GM18517 (cell line): ENCODE results near the gene PTGES3.
"Not testable (repeated sequence)": the region's sequence is repeated elsewhere in the genome, so short reads cannot be mapped to it uniquely, and the experiment has no call there.

Source experiments
- ATAC-seq: cut with Tn5 transposase; IDR thresholded peaks from one replicate; pipeline ENCODE4 v1.9.1; 2021; ENCODE audit warnings: mild to moderate bottlenecking, moderate library complexity; ENCODE audit not compliant: unreplicated experiment

PTGES3 gene

DNA sequence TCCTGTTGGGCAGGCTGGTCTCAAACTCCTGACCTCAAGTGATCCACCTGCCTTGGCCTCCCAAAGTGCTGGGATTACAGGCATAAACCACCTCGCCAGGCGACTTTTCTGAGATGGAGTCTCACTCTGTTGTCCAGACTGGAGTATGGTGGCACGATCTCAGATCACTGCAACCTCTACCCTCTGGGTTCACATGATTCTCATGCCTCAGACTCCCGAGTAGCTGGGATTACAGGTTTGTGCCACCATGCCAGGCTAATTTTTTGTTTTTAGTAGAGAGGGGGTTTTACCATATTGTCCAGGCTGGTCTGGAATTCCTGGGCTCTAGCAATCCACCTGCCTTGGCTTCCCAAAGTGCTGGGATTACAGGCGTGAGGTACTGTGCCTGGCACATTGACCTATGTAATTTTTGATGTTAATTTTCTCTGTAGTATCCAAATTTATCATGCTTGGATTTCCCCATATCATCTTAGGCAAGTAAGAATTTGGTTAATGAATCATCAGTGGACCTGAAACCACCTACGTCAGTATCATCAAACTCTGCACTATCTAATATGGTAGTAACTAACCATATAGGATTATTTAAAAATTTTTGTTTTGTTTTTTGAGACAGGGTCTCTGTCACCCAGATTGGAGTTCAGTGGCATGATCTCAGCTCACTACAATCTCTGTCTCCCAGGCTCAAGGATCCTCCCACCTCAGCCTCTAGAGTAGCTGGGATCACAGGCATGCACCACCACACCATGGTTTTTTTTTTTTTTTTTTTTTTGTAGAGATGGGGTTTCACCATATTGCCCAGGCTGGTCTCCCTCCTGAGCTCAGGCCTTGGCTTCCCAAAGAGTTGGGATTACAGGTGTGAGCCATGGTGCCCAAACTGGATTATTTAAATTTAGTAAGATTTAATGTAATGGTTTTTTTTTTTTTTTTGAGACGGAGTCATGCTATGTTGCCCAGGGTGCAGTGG, 30.4 kb downstream of the PTGES3 start:
- no peak for ATAC-seq

DNA sequence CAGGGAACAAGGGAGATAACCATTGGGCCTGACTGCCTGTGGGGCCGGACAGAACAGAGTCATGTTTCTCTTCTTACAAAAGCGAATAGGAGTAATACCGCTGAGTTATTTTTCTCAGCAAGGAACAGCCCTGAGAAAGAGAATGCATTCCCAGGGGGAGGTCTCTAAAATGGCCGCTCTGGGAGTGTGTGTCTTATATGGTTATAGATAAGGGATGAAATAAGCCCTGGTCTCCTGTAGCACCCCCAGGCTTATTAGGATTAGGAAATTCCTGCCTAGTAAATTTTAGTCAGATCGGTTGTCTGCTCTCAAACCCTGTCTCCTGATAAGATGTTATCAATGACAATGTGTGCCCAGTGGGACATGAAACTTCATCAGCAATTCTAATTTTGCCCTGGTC, 34.3 kb downstream of the PTGES3 start:
- ATAC-seq: not testable (repeated sequence)

DNA sequence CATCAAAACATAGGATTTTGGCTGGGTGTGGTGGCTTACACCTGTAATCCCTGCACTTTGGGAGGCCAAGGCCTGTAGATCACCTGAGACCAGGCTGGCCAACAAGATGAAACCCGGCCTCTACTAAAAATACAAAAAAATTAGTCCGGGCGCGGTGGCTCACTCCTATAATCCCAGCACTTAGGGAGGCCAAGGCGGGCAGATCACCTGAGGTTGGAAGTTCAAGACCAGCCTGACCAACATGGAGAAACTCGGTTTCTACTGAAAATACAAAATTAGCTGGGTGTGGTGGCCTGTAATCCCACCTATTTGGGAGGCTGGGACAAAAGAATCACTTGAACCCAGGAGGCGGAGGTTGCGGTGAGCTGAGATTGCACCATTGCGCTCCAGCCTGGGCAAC, 40.1 kb downstream of the PTGES3 start:
- not testable (repeated sequence) for ATAC-seq

DNA sequence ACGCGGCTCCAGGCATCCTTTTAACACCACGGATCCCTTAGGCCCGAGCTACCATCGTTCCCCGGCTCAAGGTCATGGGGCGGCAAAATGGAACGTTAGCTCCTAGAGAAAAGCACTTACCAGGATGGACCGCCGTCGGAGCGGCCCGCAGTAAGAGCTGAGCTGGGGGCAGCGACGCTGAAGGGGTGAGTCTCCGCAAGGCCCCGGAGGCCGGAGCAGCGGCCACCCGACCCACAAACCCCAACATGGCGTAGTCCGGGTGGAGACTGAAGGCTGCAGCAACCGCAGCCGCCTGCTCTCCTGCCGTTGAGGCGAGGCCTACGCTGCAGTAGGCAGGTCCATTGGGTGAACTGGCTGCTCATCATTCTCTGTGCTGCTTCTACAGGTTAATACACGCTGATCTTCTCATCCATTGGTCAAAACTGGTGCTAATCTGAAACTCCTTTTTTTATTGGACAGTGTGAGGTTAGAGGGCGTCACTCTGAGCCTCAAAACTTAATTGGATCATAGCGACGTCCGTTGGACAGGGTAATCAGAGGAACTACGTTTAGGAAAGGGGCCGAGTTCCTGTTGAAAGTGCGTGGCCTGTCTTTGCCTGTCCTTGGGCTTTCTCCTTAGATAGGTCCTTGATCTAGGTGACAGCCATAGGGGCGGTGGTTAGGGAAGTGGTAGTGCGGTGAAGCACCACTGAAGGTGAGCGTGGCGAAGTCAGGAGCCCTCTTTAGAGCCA, 42.2 kb downstream of the PTGES3 start, which contains the start of gene ATP5F1B:
ATP5F1B (minus strand) TSS at position 268 of the 730 bp plus-strand sequence; CDS start at position 247, 21 bp downstream.
- peak; percentile 99 for ATAC-seq

DNA sequence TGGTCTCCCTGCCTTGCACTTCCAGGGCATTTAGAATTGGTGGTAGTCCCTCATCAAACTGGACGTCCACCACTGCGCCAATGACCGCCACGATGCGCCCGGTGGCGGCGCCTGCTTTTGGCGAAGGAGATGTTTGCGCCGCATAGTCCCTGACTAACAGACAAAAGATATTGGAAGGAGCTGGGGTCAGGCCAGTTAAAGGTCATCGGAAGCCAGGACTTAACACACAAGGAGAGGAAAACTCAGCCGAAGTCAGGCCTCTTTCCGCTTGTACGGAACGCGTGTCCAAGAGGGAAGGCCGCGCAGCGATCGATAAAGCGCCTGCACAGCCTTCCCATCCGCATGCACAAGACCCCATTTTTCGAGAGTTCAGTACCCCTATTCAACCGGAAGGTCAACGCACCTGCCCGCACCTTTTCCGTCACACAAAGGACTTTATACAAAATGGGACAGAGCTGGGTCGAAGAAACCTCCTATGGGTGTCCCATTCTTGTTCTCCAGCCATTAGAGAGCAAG, 42.8 kb downstream of the PTGES3 start:
- ATAC-seq: no peak

DNA sequence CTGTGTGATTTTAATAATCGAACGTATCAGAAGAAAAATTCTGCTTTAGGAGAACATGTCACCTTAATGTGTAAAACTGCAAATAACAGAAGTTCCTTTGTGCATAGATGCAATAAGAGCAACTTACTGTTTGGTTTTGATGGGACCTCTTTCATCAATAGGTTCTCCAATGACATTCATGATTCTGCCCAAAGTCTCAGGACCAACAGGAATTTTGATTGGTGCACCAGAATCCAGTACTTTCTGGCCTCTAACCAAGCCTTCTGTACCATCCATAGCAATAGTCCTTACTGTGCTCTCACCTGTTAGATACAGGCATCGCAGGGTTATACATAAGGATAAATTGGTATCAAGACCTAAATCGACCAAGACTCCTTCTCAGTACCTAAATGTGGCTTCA, 43.4 kb downstream of the PTGES3 start:
- no peak for ATAC-seq

DNA sequence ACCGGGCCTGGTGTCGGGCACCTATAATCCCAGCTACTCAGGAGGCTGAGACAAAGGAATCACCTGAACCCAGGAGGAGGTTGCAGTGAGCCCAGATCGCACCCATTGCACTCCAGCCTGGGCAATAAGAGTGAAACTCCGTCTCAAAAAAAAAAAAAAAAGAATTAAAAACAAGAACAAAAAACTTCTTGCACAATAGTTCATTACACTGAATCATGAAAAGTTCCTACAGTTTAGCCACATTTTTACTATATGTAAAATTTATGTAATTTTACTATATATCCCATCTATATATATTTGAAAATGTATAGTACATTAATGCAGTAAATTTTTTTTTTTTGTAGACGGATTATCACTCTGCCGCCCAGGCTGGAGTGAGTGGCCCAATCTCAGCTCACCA, 46.9 kb downstream of the PTGES3 start:
- no peak for ATAC-seq

DNA sequence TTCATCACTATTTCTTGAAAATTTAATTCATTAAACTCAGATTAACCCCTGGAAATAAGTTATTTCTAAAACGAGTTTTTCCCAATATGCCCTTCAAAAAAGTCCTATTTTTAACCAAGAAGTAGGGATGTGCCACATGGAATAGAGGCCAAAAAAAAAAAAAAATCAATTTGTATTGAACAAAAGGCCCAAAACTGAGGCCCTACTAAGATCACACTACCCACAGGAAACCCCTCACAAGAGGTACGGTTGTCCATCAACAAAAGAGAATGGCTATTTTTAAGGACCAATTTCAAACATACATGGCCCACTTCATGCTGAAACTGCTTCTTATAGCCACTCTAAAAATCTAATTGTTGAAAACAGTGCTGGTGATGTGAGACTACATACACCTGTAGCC, 50.5 kb downstream of the PTGES3 start:
- no peak for ATAC-seq

DNA sequence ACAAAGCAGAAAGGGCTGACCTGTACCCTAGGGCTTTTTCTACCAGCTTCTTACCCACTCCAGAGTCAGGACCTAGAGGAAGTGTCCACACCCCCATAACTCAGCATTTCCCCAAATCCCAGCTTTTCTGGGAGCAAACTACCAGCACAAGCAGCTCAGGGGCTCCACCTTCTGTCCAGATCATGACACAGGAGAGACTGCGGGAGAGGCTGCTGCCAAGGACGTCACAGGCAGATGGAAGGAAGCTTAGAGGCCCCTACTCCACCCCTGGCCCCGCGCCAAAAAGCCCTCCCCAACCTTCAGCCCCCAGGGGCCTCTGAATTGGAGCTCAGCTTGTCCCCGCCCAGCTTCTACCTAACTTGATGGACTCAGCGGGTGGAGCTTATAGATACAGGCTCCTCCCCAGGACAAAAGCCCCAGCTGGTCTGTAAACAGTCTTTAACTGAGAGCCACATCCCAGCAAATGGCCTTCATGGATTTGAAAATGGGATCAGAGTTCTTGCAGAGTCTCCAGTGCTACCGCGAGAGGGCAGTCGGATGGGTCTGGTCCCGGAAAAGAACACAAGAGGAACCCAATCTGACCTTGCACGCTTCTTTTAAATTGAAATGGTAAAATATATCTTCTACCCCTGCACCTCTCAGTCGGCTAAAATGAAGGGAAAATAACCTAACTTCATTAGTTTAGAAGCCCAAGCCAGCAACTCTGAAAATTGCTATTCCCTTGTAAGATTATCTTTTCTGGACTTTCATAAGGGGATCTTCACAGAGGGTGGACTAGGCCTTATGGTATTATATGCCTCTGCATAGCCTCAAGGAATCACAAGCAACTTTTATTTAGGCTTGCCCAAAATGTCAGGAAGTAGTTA, 51.2 kb downstream of the PTGES3 start:
- ATAC-seq: peak; percentile 54

DNA sequence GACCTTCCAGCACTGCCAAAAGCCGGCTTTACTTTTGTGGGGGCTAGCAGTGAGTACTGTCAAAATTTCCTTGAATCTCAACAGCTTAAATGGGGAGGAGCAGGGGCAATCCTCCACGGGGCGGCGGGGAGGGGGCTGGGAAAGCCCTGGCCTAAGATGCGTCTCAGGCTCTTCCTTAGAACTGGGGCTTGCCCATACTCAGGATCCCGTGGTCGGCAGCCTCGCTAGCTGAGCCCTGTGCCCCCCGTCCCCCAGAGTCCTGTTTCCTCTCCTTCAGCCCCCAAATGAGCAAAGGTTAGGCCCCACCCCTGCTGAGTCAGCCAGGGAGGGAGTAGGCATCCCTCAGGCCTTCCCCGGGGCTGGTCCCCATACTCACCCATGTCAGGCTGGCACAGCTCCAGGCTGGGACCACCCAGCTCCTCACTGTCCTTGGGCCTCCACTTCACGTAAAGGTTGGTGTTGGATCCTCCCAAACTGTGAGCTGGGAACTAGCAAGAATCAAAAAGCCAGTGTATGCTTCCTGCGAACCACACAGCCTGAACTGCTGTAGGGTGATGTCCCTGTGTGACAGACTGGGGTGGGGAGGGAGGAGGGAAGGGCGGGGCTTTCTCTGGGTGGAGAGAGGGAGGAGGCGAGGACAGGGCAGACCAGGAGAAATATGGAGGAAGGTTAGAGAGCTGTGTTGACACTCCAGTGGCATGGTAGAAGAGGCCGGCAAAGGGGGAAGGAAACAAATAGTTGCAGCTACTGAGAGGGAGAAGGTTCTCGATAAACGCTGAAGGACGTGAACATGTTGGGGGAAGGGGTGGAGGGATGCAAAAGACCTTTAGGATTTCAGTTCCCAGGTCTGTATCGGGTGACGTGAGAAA, 52.0 kb downstream of the PTGES3 start:
- peak; percentile 34 for ATAC-seq

DNA sequence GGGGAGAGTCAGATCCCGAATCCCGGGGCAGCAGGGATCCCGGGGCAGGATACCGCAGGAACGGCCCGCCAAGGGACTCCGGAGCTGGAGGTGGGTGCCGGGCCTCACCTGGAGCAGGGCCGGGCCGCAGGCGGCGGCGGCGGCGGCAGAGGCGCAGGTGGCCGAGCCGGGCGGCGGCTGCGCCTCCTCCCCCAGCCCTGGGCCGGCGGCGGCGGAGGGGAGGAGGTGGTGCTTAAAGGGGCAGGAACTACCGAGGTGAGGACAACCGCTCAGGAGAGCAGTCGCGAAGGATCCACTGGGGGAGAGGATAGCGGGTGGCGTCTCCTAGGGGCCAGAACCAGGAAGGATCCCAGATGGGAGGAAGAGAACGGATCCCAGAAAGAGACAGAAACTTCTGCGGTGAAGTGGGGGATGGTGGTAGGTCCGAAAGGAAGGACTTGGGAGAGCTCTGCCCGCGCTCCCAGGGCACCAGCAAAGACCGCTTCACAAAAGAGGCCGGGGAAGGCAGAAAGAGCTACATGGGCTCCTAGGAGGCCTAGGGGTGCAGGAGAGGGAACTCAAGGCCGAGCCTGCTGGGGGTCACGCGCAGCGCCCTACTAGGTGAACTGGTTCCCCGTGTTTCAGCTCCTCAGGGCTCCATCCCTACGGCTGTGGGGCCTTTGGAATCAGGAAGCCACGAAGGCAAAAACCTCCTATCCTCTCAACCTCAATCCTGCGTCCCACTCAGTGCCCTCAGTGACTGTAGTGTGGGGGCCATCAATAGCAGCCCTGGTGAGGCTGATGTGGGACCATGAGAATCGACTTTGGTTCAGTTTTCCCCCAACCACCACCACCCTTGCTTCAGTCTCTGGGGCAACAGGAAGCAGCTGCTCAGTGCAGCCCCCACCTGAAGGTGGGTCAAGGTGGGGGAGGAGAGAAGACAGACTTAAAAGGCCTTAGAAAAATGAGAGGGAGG, 53.0 kb downstream of the PTGES3 start:
- peak; percentile 22 for ATAC-seq

DNA sequence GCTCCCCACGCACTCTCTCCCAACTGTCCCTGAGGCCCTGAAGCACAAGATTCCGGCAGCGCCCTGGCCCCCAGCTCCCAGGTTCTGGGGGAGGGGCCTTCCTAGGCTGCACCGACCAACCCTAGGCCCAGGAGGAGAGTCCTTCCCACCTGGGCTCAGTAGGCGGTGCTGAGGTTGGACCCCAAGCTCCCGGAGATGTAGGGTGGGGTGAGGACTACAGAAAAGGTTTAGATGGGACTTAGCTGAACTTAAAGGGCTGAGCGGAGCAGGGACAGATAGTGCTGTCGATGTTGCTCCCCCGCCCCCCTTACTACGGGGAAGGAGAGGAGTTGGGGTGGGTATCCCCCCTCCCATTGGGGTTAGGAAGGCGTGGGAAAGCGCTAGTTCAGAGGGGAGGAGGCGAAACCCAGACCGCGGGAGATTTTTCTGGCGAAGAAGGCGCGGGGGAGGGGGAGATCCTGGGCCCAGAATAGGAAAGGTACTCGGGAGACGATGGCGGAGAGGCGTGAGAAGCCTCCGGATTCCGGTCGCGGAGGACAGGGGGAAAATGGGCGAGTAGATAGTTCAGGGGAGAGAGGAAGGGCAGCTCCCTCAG, 53.7 kb downstream of the PTGES3 start:
- ATAC-seq: no peak

DNA sequence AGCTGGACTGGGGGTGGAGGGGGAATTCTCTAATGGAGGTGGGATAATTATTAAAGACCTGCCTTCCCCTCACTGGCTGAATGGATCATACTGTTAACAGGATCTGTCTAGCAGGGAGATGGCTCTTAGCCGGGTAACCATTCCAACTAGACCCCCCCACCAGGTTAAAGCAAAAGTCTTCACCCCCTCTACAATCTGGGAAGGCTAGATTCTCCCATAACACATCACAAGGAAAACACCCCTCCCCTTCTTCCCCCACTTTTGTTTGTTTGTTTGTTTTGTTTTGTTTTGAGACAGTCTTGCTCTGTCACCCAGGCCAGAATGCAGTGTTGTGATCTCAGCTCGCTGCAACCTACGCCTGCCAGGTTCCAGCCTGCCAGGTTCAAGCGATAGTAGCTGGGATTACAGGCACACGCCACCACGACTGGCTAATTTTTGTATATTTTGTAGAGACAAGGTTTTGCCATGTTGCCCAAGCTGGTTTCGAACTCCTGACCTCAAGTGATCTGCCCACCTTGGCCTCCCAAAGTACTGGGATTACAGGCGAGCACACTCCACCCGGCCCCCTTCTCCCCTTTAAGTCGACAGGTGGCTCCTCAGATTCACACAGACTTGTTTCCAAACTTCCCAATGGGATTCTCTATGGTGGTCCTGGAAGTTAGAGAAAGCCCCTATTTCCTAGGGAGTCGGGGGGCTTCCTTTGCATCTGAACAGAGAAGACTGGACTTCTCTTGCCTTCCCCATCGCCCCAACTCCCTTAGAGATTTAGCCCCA, 54.4 kb downstream of the PTGES3 start:
- no peak for ATAC-seq

DNA sequence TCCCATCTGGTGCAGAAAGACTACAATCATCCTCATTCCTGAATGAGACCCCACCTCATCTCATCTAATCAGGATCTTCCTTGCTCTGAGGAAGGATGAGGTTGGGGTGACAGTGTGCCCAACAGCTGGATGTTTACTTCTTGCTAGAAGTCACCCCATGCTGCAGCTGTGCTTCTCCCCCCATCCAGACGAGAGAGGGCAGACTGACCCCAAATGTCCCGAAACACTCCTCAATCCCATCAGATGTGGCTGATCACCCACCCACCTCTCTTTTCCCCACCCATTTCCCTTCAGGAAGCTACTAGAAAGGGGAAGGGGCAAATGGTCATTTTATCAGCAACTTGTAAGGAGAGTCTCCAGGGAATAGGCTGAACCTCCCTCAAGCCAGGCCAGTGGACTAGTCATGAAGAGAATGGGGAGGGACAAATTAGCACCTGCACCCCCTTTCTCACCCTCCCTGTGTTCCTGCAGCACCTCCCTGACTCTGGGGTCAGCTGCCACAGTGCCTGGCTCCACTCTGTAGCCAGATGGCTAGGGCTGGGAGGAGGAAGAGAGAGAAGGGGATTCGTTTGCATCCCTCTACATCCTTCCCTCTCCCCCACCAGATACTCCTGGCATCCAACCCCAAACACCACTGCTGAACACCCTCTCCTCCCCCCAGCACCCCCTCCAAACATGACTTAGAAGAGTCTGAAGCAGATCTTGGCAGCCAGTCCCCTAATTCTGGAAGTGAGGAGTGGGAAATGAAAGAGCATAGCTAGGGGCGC, 55.2 kb downstream of the PTGES3 start:
- ATAC-seq: no peak

DNA sequence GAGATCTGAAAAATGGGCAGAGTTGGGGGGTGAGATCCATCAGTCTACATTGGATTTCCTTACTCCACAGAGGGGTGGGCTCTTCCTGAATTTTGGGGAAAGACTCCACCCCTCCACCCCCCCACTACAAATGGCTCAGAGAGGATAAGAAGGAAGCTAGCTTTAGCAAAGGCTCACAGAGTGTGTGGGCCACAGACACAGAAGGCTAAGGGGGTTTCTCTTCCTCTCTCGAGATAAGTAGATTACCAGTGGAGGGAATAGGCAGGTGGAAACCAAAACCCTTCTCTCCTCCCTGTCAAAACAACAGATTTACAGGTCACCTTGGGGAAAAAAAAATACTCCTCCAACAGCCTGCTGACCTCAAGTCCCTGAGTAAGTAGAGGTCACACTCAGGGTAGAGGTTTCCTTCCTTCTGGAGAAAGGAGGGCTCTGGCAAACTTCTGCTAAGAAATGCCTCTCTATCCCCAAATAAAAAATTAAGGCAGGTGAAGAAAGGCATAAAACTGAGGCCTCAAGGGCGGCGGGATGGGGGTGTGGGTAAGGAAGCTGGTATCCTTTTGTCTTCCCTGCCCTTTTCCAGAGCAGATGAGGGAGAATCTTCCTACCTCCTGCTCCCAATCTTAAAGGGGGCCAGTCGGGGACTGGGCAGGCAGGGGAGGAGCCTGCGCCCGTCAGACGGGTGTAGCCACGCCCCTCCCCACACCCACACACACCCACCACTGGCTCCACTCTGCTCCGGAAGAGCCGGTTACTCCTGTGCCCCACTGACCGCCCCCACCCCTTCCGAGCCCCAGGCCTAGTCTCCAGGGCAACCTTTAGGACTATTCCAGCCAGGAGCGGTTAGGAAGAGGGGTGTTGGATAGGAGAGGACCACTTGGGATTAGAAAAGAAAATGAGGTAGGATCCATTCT, 56.0 kb downstream of the PTGES3 start:
- ATAC-seq: no peak

DNA sequence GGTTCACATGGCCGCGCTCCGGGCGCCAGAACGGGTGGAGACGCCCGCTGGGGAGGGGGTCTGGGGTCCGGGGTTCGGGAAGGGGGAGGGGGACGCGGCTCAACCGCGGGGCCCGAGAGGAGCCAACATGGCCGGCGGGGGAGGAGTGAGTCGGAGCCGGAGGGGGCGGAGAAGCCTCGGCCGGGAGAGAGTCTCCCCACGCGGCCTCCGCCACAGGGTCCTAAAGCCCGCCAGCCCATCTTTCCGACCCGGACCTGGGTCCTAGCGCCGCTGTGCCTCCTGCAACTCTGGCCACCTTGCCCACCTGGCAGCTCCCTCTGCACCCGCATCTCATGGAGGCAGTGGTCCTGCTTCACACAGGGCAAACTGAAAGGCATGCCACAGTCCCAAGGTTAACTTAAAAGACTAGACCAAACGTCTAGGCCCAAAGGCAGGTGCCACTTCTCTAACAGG, 57.9 kb downstream of the PTGES3 start, which contains the start of gene BAZ2A:
BAZ2A (minus strand) TSS at position 147 of the 453 bp plus-strand sequence. CDS start 12,796 bp downstream, outside the sequence.
- ATAC-seq: peak; percentile 45
